NB4 (cell line): ENCODE results near the gene CPNE1.

Source experiments
- DNase-seq: peaks from one replicate; pipeline ENCODE4 v3.0.0; 2010; ENCODE audit warnings: low read depth
- H3K4me3 ChIP-seq: one replicate; pipeline ENCODE4 v1.5.1; 2011; ENCODE audit warnings: mild to moderate bottlenecking, low read depth, low read length, moderate library complexity
- MAX ChIP-seq: IDR thresholded peaks from 2 replicates; pipeline ENCODE4 v1.6.1; 2011; ENCODE audit warnings: low read depth, low read length
- MYC ChIP-seq: IDR thresholded peaks from 2 replicates; pipeline ENCODE4 v1.6.1; 2011; ENCODE audit warnings: low read depth, low read length
- POLR2A ChIP-seq: IDR thresholded peaks from 2 replicates; pipeline ENCODE4 v1.6.1; 2011; ENCODE audit warnings: mild to moderate bottlenecking; ENCODE audit not compliant: insufficient read length; ENCODE audit errors: extremely low read depth
- TF ChIP-seq, protein P1 (sequence below): IDR thresholded peaks from one replicate; pipeline ENCODE4 v1.5.1; 2012; ENCODE audit warnings: low read depth, low read length

CPNE1 gene

DNA sequence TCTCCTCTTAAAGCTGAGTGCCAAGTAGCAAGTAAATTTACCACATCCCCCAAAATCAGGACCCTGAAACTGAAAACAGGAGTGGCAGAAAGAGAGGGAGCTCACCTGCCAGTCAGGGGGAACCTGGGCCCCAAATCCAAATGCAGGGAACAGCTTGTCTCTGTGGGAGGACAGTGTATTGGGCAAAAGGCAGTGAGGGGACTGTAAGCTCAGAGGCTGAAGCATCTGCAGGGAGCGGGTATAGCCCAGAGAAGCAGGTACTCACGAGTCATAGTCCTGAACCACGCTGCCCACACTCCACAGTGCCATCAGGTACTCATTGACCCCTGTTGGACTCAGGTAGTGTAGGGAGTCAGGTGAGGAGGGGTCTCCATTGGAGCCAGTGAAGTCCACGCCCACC is 34.1 kb downstream of the CPNE1 start:
- H3K4me3 ChIP-seq: no peak overlapping the region
- TF ChIP-seq MYC (no peak), POLR2A (no peak), MAX (no peak)
- TF ChIP-seq, protein P1, sequence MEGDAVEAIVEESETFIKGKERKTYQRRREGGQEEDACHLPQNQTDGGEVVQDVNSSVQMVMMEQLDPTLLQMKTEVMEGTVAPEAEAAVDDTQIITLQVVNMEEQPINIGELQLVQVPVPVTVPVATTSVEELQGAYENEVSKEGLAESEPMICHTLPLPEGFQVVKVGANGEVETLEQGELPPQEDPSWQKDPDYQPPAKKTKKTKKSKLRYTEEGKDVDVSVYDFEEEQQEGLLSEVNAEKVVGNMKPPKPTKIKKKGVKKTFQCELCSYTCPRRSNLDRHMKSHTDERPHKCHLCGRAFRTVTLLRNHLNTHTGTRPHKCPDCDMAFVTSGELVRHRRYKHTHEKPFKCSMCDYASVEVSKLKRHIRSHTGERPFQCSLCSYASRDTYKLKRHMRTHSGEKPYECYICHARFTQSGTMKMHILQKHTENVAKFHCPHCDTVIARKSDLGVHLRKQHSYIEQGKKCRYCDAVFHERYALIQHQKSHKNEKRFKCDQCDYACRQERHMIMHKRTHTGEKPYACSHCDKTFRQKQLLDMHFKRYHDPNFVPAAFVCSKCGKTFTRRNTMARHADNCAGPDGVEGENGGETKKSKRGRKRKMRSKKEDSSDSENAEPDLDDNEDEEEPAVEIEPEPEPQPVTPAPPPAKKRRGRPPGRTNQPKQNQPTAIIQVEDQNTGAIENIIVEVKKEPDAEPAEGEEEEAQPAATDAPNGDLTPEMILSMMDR: no peak

GRCh38 chr20:35629427-35630145 is 35.1 kb downstream of the CPNE1 start:
- DNase-seq: no peak
- TF ChIP-seq MYC (no peak), MAX (no peak), POLR2A (no peak)
- TF ChIP-seq, protein P1: no peak
- no peak overlapping the region for H3K4me3 ChIP-seq

More for the DNA sequence above, 34.1 kb downstream of the CPNE1 start:
- no peak for DNase-seq

DNA sequence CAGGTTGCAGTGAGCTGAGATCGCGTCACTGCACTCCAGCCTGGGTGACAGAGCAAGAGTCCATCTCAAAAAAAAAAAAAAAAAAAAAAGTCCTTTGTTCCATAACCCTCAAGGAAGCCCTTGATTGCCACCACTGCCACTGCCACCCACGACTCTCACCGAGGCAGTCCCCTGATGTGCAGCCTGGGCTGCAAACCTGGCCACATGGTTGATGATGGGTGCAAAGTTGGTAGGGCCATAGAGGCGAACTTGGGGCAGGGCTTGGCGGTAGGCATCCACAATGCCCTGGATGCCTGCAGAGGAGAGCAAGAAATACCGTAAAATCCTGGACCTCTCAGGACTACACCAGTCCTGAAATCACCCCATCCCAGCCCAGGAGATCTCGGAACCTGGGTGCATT is 37.6 kb downstream of the CPNE1 start:
- no peak for TF ChIP-seq POLR2A
- TF ChIP-seq MAX: no peak
- no peak for TF ChIP-seq MYC
- TF ChIP-seq, protein P1: no peak
- no peak overlapping the region for H3K4me3 ChIP-seq
- DNase-seq: no peak

GRCh38 chr20:35626386-35627001 is 38.2 kb downstream of the CPNE1 start:
- no peak overlapping the region for H3K4me3 ChIP-seq
- TF ChIP-seq MYC: no peak
- no peak for TF ChIP-seq MAX
- no peak for TF ChIP-seq POLR2A
- TF ChIP-seq, protein P1: no peak
- no peak for DNase-seq

- TF ChIP-seq, protein P1: no peak
- TF ChIP-seq MAX (no peak), POLR2A (no peak), MYC (no peak)
- no peak for DNase-seq
- H3K4me3 ChIP-seq: no peak overlapping the region
Observed at GRCh38 chr20:35625584-35626385, 38.9 kb downstream of the CPNE1 start.
